OCI-LY7 (cell line): Measurements from ENCODE around the gene PRDM5.

Source experiments
- EZH2phosphoT487 ChIP-seq: fragments of 200-600 bp; sonication (generic); IDR thresholded peaks from 2 replicates; pipeline ENCODE4 v1.6.1; 2018; ENCODE audit warnings: low read depth, borderline replicate concordance, mild to moderate bottlenecking, mixed run types, antibody characterized with exemption, low read length, moderate library complexity, mixed read lengths
- TF ChIP-seq, protein P1 (sequence below): fragments of 200-600 bp; sonication (generic); conservative IDR thresholded peaks from 2 replicates; pipeline ENCODE4 v1.5.1; 2014; ENCODE audit warnings: mild to moderate bottlenecking, antibody characterized with exemption, low read length, moderate library complexity, mixed read lengths

DNA sequence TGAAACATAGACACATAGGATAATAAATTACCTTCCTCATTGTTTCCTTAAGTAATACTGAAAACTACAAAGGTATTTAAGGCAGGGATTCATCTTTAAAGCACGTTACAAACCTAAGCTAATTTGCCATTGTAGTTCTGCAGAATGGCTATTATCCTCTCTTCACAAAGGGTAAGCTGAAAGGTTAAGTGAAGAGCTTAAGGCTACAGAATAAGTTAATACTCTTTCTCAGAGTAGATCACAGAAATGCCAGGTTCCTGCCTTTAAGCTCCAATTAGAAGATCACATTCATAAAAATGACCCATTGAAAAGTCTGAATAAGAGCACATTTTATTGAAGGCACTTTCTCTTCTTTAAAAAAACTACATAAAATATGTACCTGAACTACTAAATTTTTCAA lies 42.1 kb upstream of the PRDM5 start:
- TF ChIP-seq, protein P1, sequence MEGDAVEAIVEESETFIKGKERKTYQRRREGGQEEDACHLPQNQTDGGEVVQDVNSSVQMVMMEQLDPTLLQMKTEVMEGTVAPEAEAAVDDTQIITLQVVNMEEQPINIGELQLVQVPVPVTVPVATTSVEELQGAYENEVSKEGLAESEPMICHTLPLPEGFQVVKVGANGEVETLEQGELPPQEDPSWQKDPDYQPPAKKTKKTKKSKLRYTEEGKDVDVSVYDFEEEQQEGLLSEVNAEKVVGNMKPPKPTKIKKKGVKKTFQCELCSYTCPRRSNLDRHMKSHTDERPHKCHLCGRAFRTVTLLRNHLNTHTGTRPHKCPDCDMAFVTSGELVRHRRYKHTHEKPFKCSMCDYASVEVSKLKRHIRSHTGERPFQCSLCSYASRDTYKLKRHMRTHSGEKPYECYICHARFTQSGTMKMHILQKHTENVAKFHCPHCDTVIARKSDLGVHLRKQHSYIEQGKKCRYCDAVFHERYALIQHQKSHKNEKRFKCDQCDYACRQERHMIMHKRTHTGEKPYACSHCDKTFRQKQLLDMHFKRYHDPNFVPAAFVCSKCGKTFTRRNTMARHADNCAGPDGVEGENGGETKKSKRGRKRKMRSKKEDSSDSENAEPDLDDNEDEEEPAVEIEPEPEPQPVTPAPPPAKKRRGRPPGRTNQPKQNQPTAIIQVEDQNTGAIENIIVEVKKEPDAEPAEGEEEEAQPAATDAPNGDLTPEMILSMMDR = no peak
- TF ChIP-seq EZH2phosphoT487 = no peak
